Immature natural killer cell (primary cell): ENCODE measurements around the gene C1orf167. TPM values are rescaled to one million over a fixed set of nuclear protein-coding genes. Genes with fewer than 3 reads are reported as not detected.

Experiments
- DNase-seq, 3 donors: peaks; one replicate each; pipeline ENCODE4 v3.0.0; 2022; ENCODE audit warnings: mixed read lengths in 1 of 3
- H3K27ac Mint-ChIP-seq, 6 donors: one replicate each; pipeline ENCODE4 v1.8.0; 2020; ENCODE audit warnings: mixed read lengths in 6 of 6, mild to moderate bottlenecking in 5 of 6, inconsistent platforms in 4 of 6, moderate library complexity in 3 of 6
- H3K27me3 Mint-ChIP-seq, 3 donors: one replicate each; pipeline ENCODE4 v1.8.0; 2020 to 2021; ENCODE audit warnings: low read depth in 3 of 3, mild to moderate bottlenecking in 3 of 3, mixed read lengths in 3 of 3, moderate library complexity in 3 of 3, inconsistent platforms in 1 of 3
- H3K36me3 Mint-ChIP-seq, 3 donors: one replicate each; pipeline ENCODE4 v1.8.0; 2020; ENCODE audit warnings: mixed read lengths in 3 of 3, inconsistent platforms in 2 of 3, mild to moderate bottlenecking in 2 of 3
- H3K4me1 Mint-ChIP-seq, 2 donors: one replicate each; pipeline ENCODE4 v1.8.0; 2020; ENCODE audit warnings: inconsistent platforms in 2 of 2, mild to moderate bottlenecking in 2 of 2, mixed read lengths in 2 of 2, moderate library complexity in 1 of 2
- H3K4me3 Mint-ChIP-seq, 5 donors: one replicate each; pipeline ENCODE4 v1.8.0; 2020; ENCODE audit warnings: mild to moderate bottlenecking in 5 of 5, mixed read lengths in 5 of 5, inconsistent platforms in 3 of 5, moderate library complexity in 3 of 5
- H3K9me3 Mint-ChIP-seq, 6 donors: one replicate each; pipeline ENCODE4 v1.8.0; 2020; ENCODE audit warnings: mild to moderate bottlenecking in 6 of 6, mixed read lengths in 6 of 6, inconsistent platforms in 4 of 6, moderate library complexity in 3 of 6
- polyA plus RNA-seq, 3 donors: library from polyadenylated mRNA; unstranded; fragments of 300-500 nt; fragmentation: Illumina TruSeq; gene quantifications; one replicate each; pipeline ENCODE4 v1.2.3, GENCODE V29; 2021

C1orf167 gene
- polyA plus RNA-seq, 3 donors from 2014 or later: 3.0 TPM; not detected in 2

DNA sequence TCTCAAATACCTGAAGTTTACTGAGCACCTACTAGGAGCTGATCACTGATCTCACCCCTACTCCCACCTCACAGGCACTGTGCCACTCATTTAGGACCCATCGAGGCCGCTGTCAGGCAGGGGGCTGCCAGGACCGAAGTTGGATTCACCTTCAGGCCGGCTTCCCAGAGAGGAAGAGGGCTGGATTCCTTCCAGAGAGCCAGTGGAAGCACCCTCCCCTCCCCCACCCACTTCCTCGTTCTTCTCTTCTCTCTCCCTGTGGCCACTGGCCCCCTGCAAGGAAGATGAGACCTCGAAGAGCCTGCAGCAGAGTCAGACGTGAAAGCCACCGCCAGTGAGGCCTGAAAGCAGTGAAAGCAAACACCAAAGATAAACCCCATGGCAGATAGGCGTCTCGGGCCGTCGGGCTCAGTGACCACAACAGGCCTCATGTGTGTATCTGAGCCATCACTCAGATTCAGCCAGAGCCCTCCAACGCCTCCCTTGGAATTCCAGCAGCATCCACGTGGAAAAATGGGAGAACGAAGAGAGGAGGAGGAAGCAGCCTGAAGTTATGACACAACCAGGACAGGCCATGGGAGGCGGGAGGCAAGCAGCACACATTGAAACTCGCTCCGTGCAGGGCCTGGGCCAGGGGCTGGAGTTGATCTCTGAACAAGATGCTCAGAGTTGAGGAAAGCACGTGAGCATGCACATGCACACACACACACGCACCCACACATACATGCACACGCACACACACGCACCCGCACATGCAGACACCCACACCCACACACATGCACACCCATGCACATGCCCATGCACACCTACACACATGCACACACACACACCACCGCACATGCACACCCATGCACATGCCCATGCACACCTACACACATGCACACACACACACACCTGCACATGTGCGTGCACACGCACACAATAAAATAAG lies 32.2 kb upstream of the C1orf167 start:
- H3K27ac Mint-ChIP-seq: peak overlapping the region; percentile 84 to 97 (median 95)
- peak overlapping the region; percentile 83 to 94 (median 87) for H3K4me3 Mint-ChIP-seq
- peaks cover 3 to 9% (median 4%) of the 10 kb centered on the region in 3 donors for H3K27me3 Mint-ChIP-seq
- H3K9me3 Mint-ChIP-seq: no peaks in the 10 kb centered on the region
- no peaks in the 10 kb centered on the region for H3K36me3 Mint-ChIP-seq
- DNase-seq: no peak
- H3K4me1 Mint-ChIP-seq: peaks cover 44 to 73% of the 10 kb centered on the region in 2 donors

GRCh38 chr1:11730429-11730891 lies 31.5 kb upstream of the C1orf167 start:
- peaks cover 1 to 10% (median 3%) of the 10 kb centered on the region in 3 donors for H3K27me3 Mint-ChIP-seq
- H3K4me3 Mint-ChIP-seq: peak overlapping the region; percentile 83 to 94 (median 87)
- peak overlapping the region; percentile 84 to 97 (median 94) for H3K27ac Mint-ChIP-seq
- peak; percentile 73 to 74 (median 74) for DNase-seq
- no peaks in the 10 kb centered on the region for H3K36me3 Mint-ChIP-seq
- no peaks in the 10 kb centered on the region for H3K9me3 Mint-ChIP-seq
- peaks cover 48 to 70% of the 10 kb centered on the region in 2 donors for H3K4me1 Mint-ChIP-seq

- Mint-ChIP-seq H3K36me3 (no peaks in the 10 kb centered on the region), H3K27me3 (peaks cover 3 to 15% (median 5%) of the 10 kb centered on the region in 3 donors), H3K4me3 (peak overlapping the region; percentile 83 to 94 (median 88)), H3K4me1 (peaks cover 54 to 75% of the 10 kb centered on the region in 2 donors), H3K9me3 (no peaks in the 10 kb centered on the region), H3K27ac (peak overlapping the region; percentile 84 to 97 (median 93))
- DNase-seq: peak in 2 of 3 donors; percentile 17 to 41
Observed at GRCh38 chr1:11731691-11732283, 30.2 kb upstream of the C1orf167 start.

- DNase-seq: no peak
- peak overlapping the region in 3 of 5 donors; percentile 41 to 49 (median 47) for H3K4me3 Mint-ChIP-seq
- H3K9me3 Mint-ChIP-seq: no peaks in the 10 kb centered on the region
- peaks cover 69 to 83% of the 10 kb centered on the region in 2 donors for H3K4me1 Mint-ChIP-seq
- no peaks in the 10 kb centered on the region for H3K36me3 Mint-ChIP-seq
- peaks cover 3 to 15% (median 9%) of the 10 kb centered on the region in 3 donors for H3K27me3 Mint-ChIP-seq
- H3K27ac Mint-ChIP-seq: peak overlapping the region in 4 of 6 donors; percentile 24 to 91 (median 80)
Observed at GRCh38 chr1:11733306-11733705, 28.7 kb upstream of the C1orf167 start.

DNA sequence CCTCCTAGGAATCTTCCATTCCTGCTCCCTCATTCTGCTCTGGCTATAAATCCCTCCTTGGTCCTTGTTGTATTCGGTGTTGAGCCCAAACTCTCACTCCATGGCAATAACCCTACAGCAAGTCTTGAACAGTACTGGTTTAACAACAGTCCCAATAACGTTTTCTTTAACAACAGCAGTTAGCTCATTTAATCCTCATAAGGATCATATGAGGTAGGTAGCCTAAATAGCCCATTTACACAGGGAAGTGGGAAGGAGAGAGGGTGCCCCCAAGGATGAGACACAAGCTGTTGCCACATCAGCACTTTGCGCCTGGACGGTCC lies 26.5 kb upstream of the C1orf167 start:
- DNase-seq: no peak
- peak overlapping the region; percentile 70 to 90 (median 84) for H3K27ac Mint-ChIP-seq
- no peaks in the 10 kb centered on the region for H3K36me3 Mint-ChIP-seq
- H3K4me3 Mint-ChIP-seq: peak overlapping the region; percentile 88 to 93 (median 89)
- peaks cover 0 to 9% (median 7%) of the 10 kb centered on the region in 3 donors for H3K27me3 Mint-ChIP-seq
- no peaks in the 10 kb centered on the region for H3K9me3 Mint-ChIP-seq
- H3K4me1 Mint-ChIP-seq: peaks cover 74 to 84% of the 10 kb centered on the region in 2 donors

- H3K27ac Mint-ChIP-seq: peak within 1 kb of the TSS; percentile 76 to 90 (median 84)
- H3K36me3 Mint-ChIP-seq: no peaks in the 10 kb centered on the region
- DNase-seq: peak; percentile 83 to 85 (median 83)
- H3K9me3 Mint-ChIP-seq: no peaks in the 10 kb centered on the region
- H3K4me3 Mint-ChIP-seq: peak within 1 kb of the TSS; percentile 88 to 93 (median 89)
- H3K4me1 Mint-ChIP-seq: peaks cover 76 to 84% of the 10 kb centered on the region in 2 donors
- peaks cover 3 to 11% (median 7%) of the 10 kb centered on the region in 3 donors for H3K27me3 Mint-ChIP-seq
Observed at GRCh38 chr1:11735854-11736745, 25.9 kb upstream of the C1orf167 start, which contains the start of gene AGTRAP. AGTRAP (plus strand) TSS chr1:11736136; CDS start chr1:11736209, 73 bp downstream.

DNA sequence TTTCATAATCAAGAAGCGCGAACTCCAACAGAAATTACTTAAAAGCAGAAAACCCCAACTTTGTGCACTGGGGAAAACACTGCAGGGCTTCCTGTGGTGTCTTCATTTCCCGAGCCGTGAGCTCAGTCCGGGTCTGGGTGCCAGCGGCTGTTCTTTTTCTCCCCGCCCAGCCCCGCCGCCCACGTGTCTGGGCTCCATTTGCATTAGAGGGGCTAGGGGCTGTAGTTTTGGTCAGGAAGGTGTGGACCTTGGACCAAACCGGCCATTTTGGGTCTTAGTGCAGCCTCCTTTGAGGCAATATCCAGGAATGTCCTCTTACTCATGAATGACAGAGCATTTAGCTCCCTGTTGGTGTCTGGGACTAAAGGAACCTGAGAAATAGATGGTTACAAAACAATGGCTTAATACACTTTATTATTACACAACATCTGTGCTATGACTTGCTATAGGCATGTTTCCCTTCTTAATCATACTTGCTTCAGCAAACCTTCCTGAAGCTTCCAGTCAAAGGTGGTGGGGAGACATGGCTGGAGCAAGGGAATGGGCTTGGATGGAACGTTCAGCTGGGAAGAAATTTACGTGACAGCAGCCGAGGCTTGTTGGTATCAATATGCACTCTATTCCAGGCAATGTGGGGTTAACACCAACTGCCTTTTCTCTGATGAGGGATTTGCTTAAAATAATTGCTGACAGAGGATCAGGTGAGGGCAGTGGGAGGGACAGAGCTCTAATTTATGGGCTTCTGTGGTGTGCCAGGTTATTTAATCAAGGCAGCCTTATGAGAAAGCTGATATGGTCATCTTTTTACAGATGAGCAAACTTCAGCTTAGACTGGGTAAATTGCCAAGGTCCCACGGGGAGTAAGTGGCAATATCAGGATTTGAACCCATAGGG lies 25.0 kb upstream of the C1orf167 start:
- Mint-ChIP-seq H3K4me3 (peak overlapping the region; percentile 88 to 93 (median 89)), H3K4me1 (peaks cover 76 to 84% of the 10 kb centered on the region in 2 donors)

GRCh38 chr1:11738096-11738495 lies 23.9 kb upstream of the C1orf167 start:
- Mint-ChIP-seq H3K27ac (peak overlapping the region; percentile 61 to 90 (median 78)), H3K9me3 (no peaks in the 10 kb centered on the region), H3K4me3 (peak overlapping the region; percentile 88 to 93 (median 89)), H3K36me3 (no peaks in the 10 kb centered on the region), H3K27me3 (peaks cover 3 to 11% (median 10%) of the 10 kb centered on the region in 3 donors), H3K4me1 (peaks cover 76 to 84% of the 10 kb centered on the region in 2 donors)
- DNase-seq: no peak

More for the DNA sequence above, 25.0 kb upstream of the C1orf167 start:
- peak in 2 of 3 donors; percentile 46 to 52 for DNase-seq
- Mint-ChIP-seq H3K27ac (peak overlapping the region; percentile 76 to 90 (median 80)), H3K36me3 (no peaks in the 10 kb centered on the region), H3K27me3 (peaks cover 3 to 11% (median 7%) of the 10 kb centered on the region in 3 donors), H3K9me3 (no peaks in the 10 kb centered on the region)

- Mint-ChIP-seq H3K4me1 (peaks cover 74 to 84% of the 10 kb centered on the region in 2 donors), H3K27ac (peak overlapping the region in 5 of 6 donors; percentile 61 to 90 (median 81)), H3K36me3 (no peaks in the 10 kb centered on the region), H3K4me3 (peak overlapping the region in 4 of 5 donors; percentile 39 to 93 (median 91)), H3K27me3 (peaks cover 3 to 11% (median 10%) of the 10 kb centered on the region in 3 donors), H3K9me3 (no peaks in the 10 kb centered on the region)
- DNase-seq: no peak
Observed at GRCh38 chr1:11738783-11739182, 23.2 kb upstream of the C1orf167 start.

GRCh38 chr1:11740258-11741192 lies 21.5 kb upstream of the C1orf167 start:
- peak; percentile 59 to 61 (median 61) for DNase-seq

DNA sequence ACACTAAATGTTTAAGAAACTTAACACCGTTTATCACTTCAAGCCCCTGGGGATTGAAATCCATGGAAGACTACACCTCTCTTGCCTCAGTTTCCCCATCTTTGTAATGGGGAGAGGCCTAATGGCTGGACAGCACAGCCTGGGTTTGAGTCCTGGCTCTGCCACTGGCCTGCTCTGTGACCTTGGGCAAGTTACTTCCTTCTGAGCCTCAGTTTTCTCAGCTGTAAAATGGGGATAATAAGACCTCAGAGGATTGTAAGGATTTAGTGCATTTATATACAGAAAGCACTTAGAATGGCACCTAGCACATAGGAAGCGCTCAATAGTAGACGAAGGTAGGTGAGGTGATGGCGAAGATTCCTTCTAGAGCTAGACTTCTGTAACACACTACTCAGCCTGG lies 20.5 kb upstream of the C1orf167 start:
- peaks cover 3 to 15% (median 14%) of the 10 kb centered on the region in 3 donors for H3K36me3 Mint-ChIP-seq
- H3K27ac Mint-ChIP-seq: peak overlapping the region in 5 of 6 donors; percentile 48 to 92 (median 65)
- H3K27me3 Mint-ChIP-seq: peaks cover 3 to 8% (median 3%) of the 10 kb centered on the region in 3 donors
- no peak for DNase-seq
- H3K4me3 Mint-ChIP-seq: peak overlapping the region; percentile 82 to 89 (median 86)
- H3K9me3 Mint-ChIP-seq: no peaks in the 10 kb centered on the region
- peaks cover 82 to 87% of the 10 kb centered on the region in 2 donors for H3K4me1 Mint-ChIP-seq

More at GRCh38 chr1:11740258-11741192, 21.5 kb upstream of the C1orf167 start:
- peak overlapping the region; percentile 82 to 89 (median 86) for H3K4me3 Mint-ChIP-seq
- H3K27me3 Mint-ChIP-seq: peaks cover 3 to 11% (median 7%) of the 10 kb centered on the region in 3 donors
- peaks cover 75 to 86% of the 10 kb centered on the region in 2 donors for H3K4me1 Mint-ChIP-seq
- peaks cover 0 to 9% (median 4%) of the 10 kb centered on the region in 3 donors for H3K36me3 Mint-ChIP-seq
- H3K27ac Mint-ChIP-seq: peak overlapping the region; percentile 48 to 92 (median 89)
- no peaks in the 10 kb centered on the region for H3K9me3 Mint-ChIP-seq
